ENCODE data around the gene RNPS1. TPM values are rescaled to one million over a fixed set of nuclear protein-coding genes. Genes with fewer than 3 reads are reported as not detected.

RNPS1 gene
- total and polyA plus RNA-seq, 9 of the 15 experiments (the other 6 are each of a cell fraction or from before 2014, with no cell fraction given), result 44.9 to 338 (median 202) TPM

GRCh38 chr16:2214719-2214968 lies 53.3 kb downstream of the RNPS1 start, which contains the start of gene PGP (continued):
- TF ChIP-seq ZNF551 (CRISPR knock-in tag; IDR thresholded peaks at IDR 0.05), result no peak
- peak; percentile 99 for TF ChIP-seq ZNF175 (CRISPR knock-in tag; IDR thresholded peaks at IDR 0.05; ENCODE audit: low read depth)
- peak in 1 of 2 experiments; percentile 56 for TF ChIP-seq E2F6 (IDR thresholded peaks at IDR 0.05; ENCODE audit: borderline replicate concordance in 1 of 2, extremely low read depth in 1 of 2, insufficient read depth in 1 of 2, insufficient read length in 1 of 2, low read depth in 1 of 2, low read length in 1 of 2, poor library complexity in 1 of 2, severe bottlenecking in 1 of 2)
- 0 out of 4 replicates have a peak, but pooled peaks of 1 of the 2 experiments have one; percentile 56 for TF ChIP-seq SRF (CRISPR knock-in tag; IDR thresholded peaks at IDR 0.05)
- TF ChIP-seq TCF3 (CRISPR knock-in tag; IDR thresholded peaks at IDR 0.05), result no peak
- TF ChIP-seq KHSRP (IDR thresholded peaks at IDR 0.05), result no peak
- TF ChIP-seq, protein P1, sequence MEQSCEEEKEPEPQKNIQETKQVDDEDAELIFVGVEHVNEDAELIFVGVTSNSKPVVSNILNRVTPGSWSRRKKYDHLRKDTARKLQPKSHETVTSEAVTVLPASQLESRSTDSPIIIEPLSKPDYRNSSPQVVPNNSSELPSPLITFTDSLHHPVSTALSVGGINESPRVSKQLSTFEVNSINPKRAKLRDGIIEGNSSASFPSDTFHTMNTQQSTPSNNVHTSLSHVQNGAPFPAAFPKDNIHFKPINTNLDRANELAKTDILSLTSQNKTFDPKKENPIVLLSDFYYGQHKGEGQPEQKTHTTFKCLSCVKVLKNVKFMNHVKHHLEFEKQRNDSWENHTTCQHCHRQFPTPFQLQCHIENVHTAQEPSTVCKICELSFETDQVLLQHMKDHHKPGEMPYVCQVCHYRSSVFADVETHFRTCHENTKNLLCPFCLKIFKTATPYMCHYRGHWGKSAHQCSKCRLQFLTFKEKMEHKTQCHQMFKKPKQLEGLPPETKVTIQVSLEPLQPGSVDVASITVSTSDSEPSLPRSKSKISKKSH (CRISPR knock-in tag; IDR thresholded peaks at IDR 0.05), result no peak
- no peak for TF ChIP-seq BCOR (IDR thresholded peaks at IDR 0.05)
- TF ChIP-seq POU5F1 (IDR thresholded peaks at IDR 0.05; ENCODE audit: borderline replicate concordance, low read depth, low read length, partially characterized antibody), result no peak
- TF ChIP-seq ZNF696 (CRISPR knock-in tag; conservative IDR thresholded peaks at IDR 0.05), result no peak
- TF ChIP-seq CHD1 (IDR thresholded peaks at IDR 0.05; ENCODE audit: low read length), result no peak
- TF ChIP-seq, protein P2, sequence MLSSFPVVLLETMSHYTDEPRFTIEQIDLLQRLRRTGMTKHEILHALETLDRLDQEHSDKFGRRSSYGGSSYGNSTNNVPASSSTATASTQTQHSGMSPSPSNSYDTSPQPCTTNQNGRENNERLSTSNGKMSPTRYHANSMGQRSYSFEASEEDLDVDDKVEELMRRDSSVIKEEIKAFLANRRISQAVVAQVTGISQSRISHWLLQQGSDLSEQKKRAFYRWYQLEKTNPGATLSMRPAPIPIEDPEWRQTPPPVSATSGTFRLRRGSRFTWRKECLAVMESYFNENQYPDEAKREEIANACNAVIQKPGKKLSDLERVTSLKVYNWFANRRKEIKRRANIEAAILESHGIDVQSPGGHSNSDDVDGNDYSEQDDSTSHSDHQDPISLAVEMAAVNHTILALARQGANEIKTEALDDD (IDR thresholded peaks at IDR 0.05), result no peak
- peak; percentile 97 for TF ChIP-seq BACH1 (tag; IDR thresholded peaks at IDR 0.05)
- TF ChIP-seq ZNF589 (CRISPR knock-in tag; IDR thresholded peaks at IDR 0.05; ENCODE audit: low read depth), result peak; percentile 100
- TF ChIP-seq GTF2A2 (tag; IDR thresholded peaks at IDR 0.05), result no peak
- no peak for TF ChIP-seq ZBTB33 (CRISPR knock-in tag; IDR thresholded peaks at IDR 0.05)
- TF ChIP-seq ZKSCAN8 (CRISPR knock-in tag; IDR thresholded peaks at IDR 0.05), result peak; percentile 97; the same call in 1 of the 2 replicates
- TF ChIP-seq ZNF780A (CRISPR knock-in tag; IDR thresholded peaks at IDR 0.05), result no peak
- TF ChIP-seq EZH2 (IDR thresholded peaks at IDR 0.05; ENCODE audit: borderline replicate concordance, low read depth, low read length), result peak; percentile 81; the same call in 1 of the 2 replicates
- TF ChIP-seq, protein P3, sequence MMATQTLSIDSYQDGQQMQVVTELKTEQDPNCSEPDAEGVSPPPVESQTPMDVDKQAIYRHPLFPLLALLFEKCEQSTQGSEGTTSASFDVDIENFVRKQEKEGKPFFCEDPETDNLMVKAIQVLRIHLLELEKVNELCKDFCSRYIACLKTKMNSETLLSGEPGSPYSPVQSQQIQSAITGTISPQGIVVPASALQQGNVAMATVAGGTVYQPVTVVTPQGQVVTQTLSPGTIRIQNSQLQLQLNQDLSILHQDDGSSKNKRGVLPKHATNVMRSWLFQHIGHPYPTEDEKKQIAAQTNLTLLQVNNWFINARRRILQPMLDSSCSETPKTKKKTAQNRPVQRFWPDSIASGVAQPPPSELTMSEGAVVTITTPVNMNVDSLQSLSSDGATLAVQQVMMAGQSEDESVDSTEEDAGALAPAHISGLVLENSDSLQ (IDR thresholded peaks at IDR 0.05), result no peak
- no peak for TF ChIP-seq E2F4 (CRISPR knock-in tag; IDR thresholded peaks at IDR 0.05; ENCODE audit: low read depth)

Data from K562 (cell line).